ENCODE results near the gene SGTB.

GRCh38 chr5:65753189-65753588 is 31.3 kb upstream of the SGTB start:
- TF ChIP-seq CTCF (IDR thresholded peaks at IDR 0.05), result no peak
- no peak for TF ChIP-seq POLR2A (IDR thresholded peaks at IDR 0.05)
